HG02885 (cell line): Measurements from ENCODE around the gene ZNF43.
"Not testable (repeated sequence)": the region's sequence is repeated elsewhere in the genome, so short reads cannot be mapped to it uniquely, and the experiment has no call there.

Experiments used
- ATAC-seq: cut with Tn5 transposase; IDR thresholded peaks from one replicate; pipeline ENCODE4 v1.9.1; 2021; ENCODE audit warnings: mild to moderate bottlenecking; ENCODE audit not compliant: unreplicated experiment, poor library complexity

Gene ZNF43

GRCh38 chr19:21812448-21812847, 23.5 kb downstream of the ZNF43 start:
- ATAC-seq: no peak

GRCh38 chr19:21808400-21809000, 27.5 kb downstream of the ZNF43 start:
- ATAC-seq: not testable (repeated sequence)

- ATAC-seq: no peak
Observed at GRCh38 chr19:21789466-21790085, 46.4 kb downstream of the ZNF43 start.

- ATAC-seq: no peak
Observed at GRCh38 chr19:21786936-21787335, 49.0 kb downstream of the ZNF43 start.

- not testable (repeated sequence) for ATAC-seq
Observed at GRCh38 chr19:21775792-21776191, 60.2 kb downstream of the ZNF43 start.

- ATAC-seq: peak; percentile 94
Observed at GRCh38 chr19:21767065-21767800, 68.7 kb downstream of the ZNF43 start, which contains the start of gene ZNF100. Gene ZNF100, minus strand, starts transcription at chr19:21767579. Its CDS starts 150 bp downstream, at chr19:21767429.

- ATAC-seq: peak; percentile 3
Observed at GRCh38 chr19:21766705-21767064, 69.3 kb downstream of the ZNF43 start.

- no peak for ATAC-seq
Observed at GRCh38 chr19:21765151-21765550, 70.8 kb downstream of the ZNF43 start.

GRCh38 chr19:21761547-21761946, 74.4 kb downstream of the ZNF43 start:
- ATAC-seq: not testable (repeated sequence)

GRCh38 chr19:21758296-21758695, 77.7 kb downstream of the ZNF43 start:
- ATAC-seq: no peak

- ATAC-seq: not testable (repeated sequence)
Observed at GRCh38 chr19:21755555-21755954, 80.4 kb downstream of the ZNF43 start.
